ENCODE results near the gene INSYN1. TPM values are rescaled to one million over a fixed set of nuclear protein-coding genes. Genes with fewer than 3 reads are reported as not detected.

The INSYN1 gene
- total and polyA plus RNA-seq, 9 of the 15 experiments (the other 6 are each of a cell fraction or from before 2014, with no cell fraction given) = not detected

- no peak overlapping the region for H3K27ac ChIP-seq (ENCODE audit: extremely low read depth, low read depth, low read length)
- no peak for FAIRE-seq
- in situ Hi-C loops (cut with MboI) (no loop called here), intact Hi-C loops (cut with micrococcal nuclease) (no loop called here)
- peaks cover 0 to 8% of the 10 kb centered on the region in 2 experiments; a peak in 2 of 5 replicates for H3K4me1 ChIP-seq (replicated peaks in 1 of 2; ENCODE audit: control insufficient read depth in 2 of 2, insufficient read depth in 2 of 2, low read length in 2 of 2)
- no peak for ATAC-seq
- no peaks in the 10 kb centered on the region for H3K36me3 ChIP-seq (ENCODE audit: control insufficient read depth, insufficient read depth, low read length)
- H3K4me3 ChIP-seq = no peak overlapping the region
- H3K79me2 ChIP-seq (ENCODE audit: control insufficient read depth, insufficient read depth, low read length) = no peaks in the 10 kb centered on the region
- no peaks in the 10 kb centered on the region for H3K9me3 ChIP-seq (replicated peaks; ENCODE audit: control insufficient read depth, insufficient read depth, low read depth, low read length)
- WGBS (ENCODE audit: insufficient coverage, low coverage, missing lambda C conversion rate) = 0% methylated on average over 5 of the region's 5 CpGs
- H3K4me2 ChIP-seq (ENCODE audit: insufficient read depth, low read length) = no peak overlapping the region
- DNase-seq (ENCODE audit: extremely low read depth in 1 of 4, low spot score in 3 of 4) = no peak
- H3K9ac ChIP-seq (ENCODE audit: insufficient read depth in 1 of 2, low read depth in 2 of 2, low read length in 2 of 2) = no peak overlapping the region
- no TSS peak for BruUV-seq (replicated peaks)
- no peak overlapping the region for H2AFZ ChIP-seq (ENCODE audit: low read depth, low read length)
- H3K9me1 ChIP-seq (ENCODE audit: control insufficient read depth, insufficient read depth, low read length) = no peaks in the 10 kb centered on the region
- CTCF ChIA-PET (ENCODE audit: low intra/inter-chr PET ratio) = no interaction called here
- POLR2A ChIA-PET = interaction anchor here (0.7 to 1.1 kb wide), 3 partner anchors 12 to 31 kb away, joined by 3 to 5 read pairs (median 4); no protein-coding TSS in a partner anchor
- peaks cover 13% of the 10 kb centered on the region for H4K20me1 ChIP-seq (replicated peaks; ENCODE audit: control insufficient read depth, insufficient read depth, low read length)
- H3K27me3 ChIP-seq (ENCODE audit: control insufficient read depth in 2 of 2, insufficient read depth in 2 of 2, low read length in 2 of 2) = peaks cover 14 to 47% of the 10 kb centered on the region in 2 experiments; a peak in 4 of 5 replicates
- TF ChIP-seq MAX (CRISPR knock-in tag; IDR thresholded peaks at IDR 0.05) (no peak), E2F8 (IDR thresholded peaks at IDR 0.05; ENCODE audit: low read depth, partially characterized antibody) (no peak), E2F6 (IDR thresholded peaks at IDR 0.05; ENCODE audit: borderline replicate concordance in 1 of 2, extremely low read depth in 1 of 2, insufficient read depth in 1 of 2, insufficient read length in 1 of 2, low read depth in 1 of 2, low read length in 1 of 2, poor library complexity in 1 of 2, severe bottlenecking in 1 of 2) (no peak), SAP30 (IDR thresholded peaks at IDR 0.05; ENCODE audit: borderline replicate concordance, insufficient read depth, low read depth, low read length, poor library complexity, severe bottlenecking) (no peak), GTF2E2 (tag; IDR thresholded peaks at IDR 0.05) (no peak), JUND (IDR thresholded peaks at IDR 0.05; ENCODE audit: borderline replicate concordance, low read depth, low read length) (no peak), JUND (tag; IDR thresholded peaks at IDR 0.05; ENCODE audit: borderline replicate concordance, low read depth, low read length) (no peak), POLR3G (IDR thresholded peaks at IDR 0.05; ENCODE audit: extremely low read depth, insufficient read length, insufficient replicate concordance) (no peak), TFE3 (CRISPR knock-in tag; IDR thresholded peaks at IDR 0.05) (no peak), ZNF324 (CRISPR knock-in tag; IDR thresholded peaks at IDR 0.05) (no peak), ZNF316 (IDR thresholded peaks at IDR 0.05) (no peak), THAP12 (CRISPR knock-in tag; IDR thresholded peaks at IDR 0.05) (no peak)
Measured at GRCh38 chr15:73749971-73750370, 3.2 kb downstream of the INSYN1 start.

All from K562 (cell line).